ENCODE measurements around the gene MMP17.
A peak's percentile ranks its signal among the peaks of the same experiment; 100 is the strongest.

MMP17 gene

DNA sequence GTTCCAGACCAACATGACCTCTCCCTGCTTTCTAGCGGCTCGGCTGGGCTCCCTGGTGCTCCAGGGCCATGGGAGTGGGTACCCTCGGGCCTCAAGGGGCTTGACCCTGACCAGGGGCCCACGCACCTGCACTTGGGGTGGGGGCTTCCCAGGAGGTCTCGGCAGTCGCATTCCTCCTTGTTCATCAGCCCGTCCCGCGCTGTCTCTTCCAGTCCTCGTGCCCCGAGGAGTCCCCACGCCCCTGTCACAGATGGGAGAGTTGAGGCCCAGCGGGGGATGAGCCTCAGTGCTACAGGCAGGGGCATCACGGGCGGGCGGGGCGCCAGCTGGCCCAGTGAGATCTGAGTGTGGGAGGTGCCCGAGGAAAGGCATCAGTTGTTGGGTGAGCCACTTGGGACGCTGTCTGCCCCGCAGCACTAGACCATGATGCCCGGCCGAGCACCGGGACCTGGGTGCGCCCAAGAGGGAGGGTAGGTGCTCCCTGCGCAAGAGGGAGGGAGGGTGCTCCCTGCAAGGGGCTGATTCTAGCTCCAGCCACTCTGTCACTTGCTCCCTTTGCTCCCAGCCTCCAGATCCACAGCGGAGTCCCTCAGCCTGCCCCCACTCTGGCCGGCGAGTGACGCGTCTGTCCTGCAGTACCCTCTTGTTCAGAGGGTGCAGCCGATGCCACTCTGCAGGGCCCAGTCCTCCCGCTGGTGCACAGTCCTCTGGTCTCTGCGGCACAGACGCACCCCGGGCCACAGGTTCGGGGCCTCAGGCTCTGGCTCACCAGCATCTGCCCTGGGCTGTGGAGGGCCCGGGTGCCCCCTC is 23.8 kb downstream of the MMP17 start:
- Histone ChIP-seq H3K23ac (ENCODE audit: low read length in 2 of 2) (no peak overlapping the region), H2AFZ (ENCODE audit: low read depth, low read length) (no peak overlapping the region), H2BK15ac (ENCODE audit: low read depth, poor library complexity, severe bottlenecking) (no peak overlapping the region), H3K14ac (ENCODE audit: low read length in 2 of 2) (no peak overlapping the region), H2AK5ac (ENCODE audit: low read length, severe bottlenecking) (no peak overlapping the region), H2BK120ac (ENCODE audit: low read depth, low read length) (no peak overlapping the region), H3K4me2 (ENCODE audit: low read length, poor library complexity, severe bottlenecking) (no peak overlapping the region), H3K27me3 (ENCODE audit: control insufficient read depth in 1 of 2, insufficient read depth in 1 of 2, low read length in 2 of 2) (peaks cover 0 to 30% of the 10 kb centered on the region in 2 experiments), H3K9ac (ENCODE audit: low read length) (no peak overlapping the region), H3K36me3 (ENCODE audit: control insufficient read depth in 1 of 2, insufficient read depth in 2 of 2, low read depth in 1 of 2, low read length in 2 of 2) (no peaks in the 10 kb centered on the region), H3K4ac (ENCODE audit: low read depth in 1 of 2, low read length in 2 of 2) (no peak overlapping the region), H2BK12ac (ENCODE audit: low read length in 2 of 2) (no peak overlapping the region), H3K79me1 (replicated peaks; ENCODE audit: low read length, poor library complexity, severe bottlenecking) (no peaks in the 10 kb centered on the region), H2BK5ac (ENCODE audit: low read depth, low read length, poor library complexity, severe bottlenecking) (no peak overlapping the region), H3K4me1 (ENCODE audit: control insufficient read depth, insufficient read depth, low read depth, low read length) (peaks cover 16% of the 10 kb centered on the region), H3K18ac (ENCODE audit: low read depth in 1 of 2, low read length in 2 of 2) (no peak overlapping the region), H3K27ac (ENCODE audit: low read length, poor library complexity, severe bottlenecking) (no peak overlapping the region), H4K91ac (ENCODE audit: low read length) (peak overlapping the region; percentile 20), H3K4me3 (ENCODE audit: insufficient read depth in 1 of 2, low read depth in 1 of 2, low read length in 2 of 2) (no peak overlapping the region), H4K8ac (ENCODE audit: low read length) (no peak overlapping the region), H3K9me3 (ENCODE audit: control insufficient read depth, low read length) (no peaks in the 10 kb centered on the region)
- WGBS = 87% methylated on average over 37 of the region's 37 CpGs
- DNase-seq = no peak

GRCh38 chr12:131852551-131853299 is 24.5 kb downstream of the MMP17 start:
- Histone ChIP-seq H3K4ac (ENCODE audit: low read depth in 1 of 2, low read length in 2 of 2) (no peak overlapping the region), H2BK15ac (ENCODE audit: low read depth, poor library complexity, severe bottlenecking) (no peak overlapping the region), H3K9ac (ENCODE audit: low read length) (no peak overlapping the region), H4K91ac (ENCODE audit: low read length) (no peak overlapping the region), H3K27ac (ENCODE audit: low read length, poor library complexity, severe bottlenecking) (no peak overlapping the region), H2AFZ (ENCODE audit: low read depth, low read length) (no peak overlapping the region), H3K4me1 (ENCODE audit: control insufficient read depth, insufficient read depth, low read depth, low read length) (peaks cover 16% of the 10 kb centered on the region), H3K9me3 (ENCODE audit: control insufficient read depth, low read length) (no peaks in the 10 kb centered on the region), H3K23ac (ENCODE audit: low read length in 2 of 2) (no peak overlapping the region), H2AK5ac (ENCODE audit: low read length, severe bottlenecking) (no peak overlapping the region), H3K27me3 (ENCODE audit: control insufficient read depth in 1 of 2, insufficient read depth in 1 of 2, low read length in 2 of 2) (peaks cover 0 to 34% of the 10 kb centered on the region in 2 experiments), H2BK5ac (ENCODE audit: low read depth, low read length, poor library complexity, severe bottlenecking) (no peak overlapping the region), H3K18ac (ENCODE audit: low read depth in 1 of 2, low read length in 2 of 2) (no peak overlapping the region), H3K36me3 (ENCODE audit: control insufficient read depth in 1 of 2, insufficient read depth in 2 of 2, low read depth in 1 of 2, low read length in 2 of 2) (no peaks in the 10 kb centered on the region), H3K4me2 (ENCODE audit: low read length, poor library complexity, severe bottlenecking) (no peak overlapping the region), H3K14ac (ENCODE audit: low read length in 2 of 2) (no peak overlapping the region), H2BK120ac (ENCODE audit: low read depth, low read length) (no peak overlapping the region), H3K79me1 (replicated peaks; ENCODE audit: low read length, poor library complexity, severe bottlenecking) (no peaks in the 10 kb centered on the region), H2BK12ac (ENCODE audit: low read length in 2 of 2) (no peak overlapping the region), H3K4me3 (ENCODE audit: insufficient read depth in 1 of 2, low read depth in 1 of 2, low read length in 2 of 2) (no peak overlapping the region), H4K8ac (ENCODE audit: low read length) (no peak overlapping the region)
- no peak for DNase-seq
- 83% methylated on average over 24 of the region's 24 CpGs for WGBS

- H2BK5ac ChIP-seq (ENCODE audit: low read depth, low read length, poor library complexity, severe bottlenecking) = no peak overlapping the region
- no peak overlapping the region for H2AK5ac ChIP-seq (ENCODE audit: low read length, severe bottlenecking)
- no peak overlapping the region for H2BK120ac ChIP-seq (ENCODE audit: low read depth, low read length)
- H2AFZ ChIP-seq (ENCODE audit: low read depth, low read length) = no peak overlapping the region
- no peaks in the 10 kb centered on the region for H3K79me1 ChIP-seq (replicated peaks; ENCODE audit: low read length, poor library complexity, severe bottlenecking)
- H3K4me3 ChIP-seq (ENCODE audit: insufficient read depth in 1 of 2, low read depth in 1 of 2, low read length in 2 of 2) = no peak overlapping the region
- H3K23ac ChIP-seq (ENCODE audit: low read length in 2 of 2) = no peak overlapping the region
- no peaks in the 10 kb centered on the region for H3K36me3 ChIP-seq (ENCODE audit: control insufficient read depth in 1 of 2, insufficient read depth in 2 of 2, low read depth in 1 of 2, low read length in 2 of 2)
- no peak overlapping the region for H4K91ac ChIP-seq (ENCODE audit: low read length)
- 92% methylated on average over 35 of the region's 35 CpGs for WGBS
- H2BK12ac ChIP-seq (ENCODE audit: low read length in 2 of 2) = no peak overlapping the region
- H3K4me2 ChIP-seq (ENCODE audit: low read length, poor library complexity, severe bottlenecking) = no peak overlapping the region
- no peak overlapping the region for H3K27ac ChIP-seq (ENCODE audit: low read length, poor library complexity, severe bottlenecking)
- peaks cover 16% of the 10 kb centered on the region for H3K4me1 ChIP-seq (ENCODE audit: control insufficient read depth, insufficient read depth, low read depth, low read length)
- H3K18ac ChIP-seq (ENCODE audit: low read depth in 1 of 2, low read length in 2 of 2) = no peak overlapping the region
- H3K4ac ChIP-seq (ENCODE audit: low read depth in 1 of 2, low read length in 2 of 2) = no peak overlapping the region
- no peaks in the 10 kb centered on the region for H3K9me3 ChIP-seq (ENCODE audit: control insufficient read depth, low read length)
- H3K14ac ChIP-seq (ENCODE audit: low read length in 2 of 2) = no peak overlapping the region
- H4K8ac ChIP-seq (ENCODE audit: low read length) = no peak overlapping the region
- no peak for DNase-seq
- peaks cover 0 to 42% of the 10 kb centered on the region in 2 experiments for H3K27me3 ChIP-seq (ENCODE audit: control insufficient read depth in 1 of 2, insufficient read depth in 1 of 2, low read length in 2 of 2)
- no peak overlapping the region for H3K9ac ChIP-seq (ENCODE audit: low read length)
- no peak overlapping the region for H2BK15ac ChIP-seq (ENCODE audit: low read depth, poor library complexity, severe bottlenecking)
These were observed 25.9 kb downstream of the MMP17 start for GRCh38 chr12:131853832-131854797.
